ENCODE measurements around the gene WWC2. TPM values are rescaled to one million over a fixed set of nuclear protein-coding genes. Genes with fewer than 3 reads are reported as not detected.

WWC2 gene
- total RNA-seq (10 to 100 TPM; 28.3 to 43.0 (median 32.7) TPM), polyA plus RNA-seq (10 to 100 TPM in 1 of 2 donors, 1 to 10 TPM in 1; 9.4 to 18.8 TPM)
- long read RNA-seq, donor 1, full-length matches to known transcripts = 2 of 11 reads
- long read RNA-seq, donor 1, partial matches to known transcripts = 3 of 11 reads
- long read RNA-seq, donor 1, other reads (novel, unspliced or antisense) = 6 of 11 reads
- long read RNA-seq, donor 2, full-length matches to known transcripts = 1 of 1 reads
- long read RNA-seq, donor 2, partial matches to known transcripts = 0 of 1 reads
- long read RNA-seq, donor 2, other reads (novel, unspliced or antisense) = 0 of 1 reads
- long read RNA-seq, donor 3, full-length matches to known transcripts = 27 of 40 reads
- long read RNA-seq, donor 3, partial matches to known transcripts = 6 of 40 reads
- long read RNA-seq, donor 3, other reads (novel, unspliced or antisense) = 7 of 40 reads

- Histone ChIP-seq H3K27me3 (no peaks in the 10 kb centered on the region), H3K4me1 (ENCODE audit: insufficient read depth) (peaks cover 4% of the 10 kb centered on the region), H3K9me3 (no peaks in the 10 kb centered on the region), H3K36me3 (no peaks in the 10 kb centered on the region), H3K27ac (peak within 1 kb of the TSS; percentile 62 to 93), H3K4me3 (peak within 1 kb of the TSS; percentile 59)
- intact Hi-C loops (cut with DNase I) = loop anchor here in 1 of 4 donors (10.0 kb wide), 1 partner anchor 184 kb away; the partner anchor contains the start of gene DCTD
- TF ChIP-seq, protein P1, sequence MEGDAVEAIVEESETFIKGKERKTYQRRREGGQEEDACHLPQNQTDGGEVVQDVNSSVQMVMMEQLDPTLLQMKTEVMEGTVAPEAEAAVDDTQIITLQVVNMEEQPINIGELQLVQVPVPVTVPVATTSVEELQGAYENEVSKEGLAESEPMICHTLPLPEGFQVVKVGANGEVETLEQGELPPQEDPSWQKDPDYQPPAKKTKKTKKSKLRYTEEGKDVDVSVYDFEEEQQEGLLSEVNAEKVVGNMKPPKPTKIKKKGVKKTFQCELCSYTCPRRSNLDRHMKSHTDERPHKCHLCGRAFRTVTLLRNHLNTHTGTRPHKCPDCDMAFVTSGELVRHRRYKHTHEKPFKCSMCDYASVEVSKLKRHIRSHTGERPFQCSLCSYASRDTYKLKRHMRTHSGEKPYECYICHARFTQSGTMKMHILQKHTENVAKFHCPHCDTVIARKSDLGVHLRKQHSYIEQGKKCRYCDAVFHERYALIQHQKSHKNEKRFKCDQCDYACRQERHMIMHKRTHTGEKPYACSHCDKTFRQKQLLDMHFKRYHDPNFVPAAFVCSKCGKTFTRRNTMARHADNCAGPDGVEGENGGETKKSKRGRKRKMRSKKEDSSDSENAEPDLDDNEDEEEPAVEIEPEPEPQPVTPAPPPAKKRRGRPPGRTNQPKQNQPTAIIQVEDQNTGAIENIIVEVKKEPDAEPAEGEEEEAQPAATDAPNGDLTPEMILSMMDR (IDR thresholded peaks at IDR 0.05) = peak in 2 of 3 donors; percentile 43 to 44
- TF ChIP-seq POLR2A (IDR thresholded peaks at IDR 0.05) = peak; percentile 78
- no peak for TF ChIP-seq EP300 (IDR thresholded peaks at IDR 0.05)
- peak; percentile 86 to 93 (median 87) for DNase-seq
- 0 to 1% (median 0%) methylated on average over 60 to 101 of the region's 102 CpGs for WGBS, 3 donors
These were observed at the start of gene WWC2 for GRCh38 chr4:183098723-183099536. WWC2 (plus strand) TSS chr4:183099257; CDS start chr4:183099492, 235 bp downstream.

GRCh38 chr4:183053681-183054080 lies 45.4 kb upstream of the WWC2 start:
- Histone ChIP-seq H3K4me1 (ENCODE audit: insufficient read depth) (no peaks in the 10 kb centered on the region), H3K36me3 (no peaks in the 10 kb centered on the region), H3K27me3 (no peaks in the 10 kb centered on the region), H3K27ac (no peak overlapping the region), H3K9me3 (no peaks in the 10 kb centered on the region), H3K4me3 (no peak overlapping the region)
- WGBS, 3 donors = 39 to 65% (median 64%) methylated on average over 1 of the region's 1 CpG
- DNase-seq = no peak
- intact Hi-C loops (cut with DNase I) = no loop called here
- TF ChIP-seq EP300 (IDR thresholded peaks at IDR 0.05) (no peak), POLR2A (IDR thresholded peaks at IDR 0.05) (no peak)
- TF ChIP-seq, protein P1 (IDR thresholded peaks at IDR 0.05) = no peak

GRCh38 chr4:183057255-183057654 lies 41.8 kb upstream of the WWC2 start:
- no peaks in the 10 kb centered on the region for H3K27me3 ChIP-seq
- H3K4me1 ChIP-seq (ENCODE audit: insufficient read depth) = no peaks in the 10 kb centered on the region
- 34 to 39% (median 37%) methylated on average over 6 of the region's 6 CpGs for WGBS, 3 donors
- H3K9me3 ChIP-seq = no peaks in the 10 kb centered on the region
- no peak overlapping the region for H3K4me3 ChIP-seq
- no peak for DNase-seq
- H3K36me3 ChIP-seq = no peaks in the 10 kb centered on the region
- intact Hi-C loops (cut with DNase I) = no loop called here
- no peak overlapping the region for H3K27ac ChIP-seq
- TF ChIP-seq, protein P1 (IDR thresholded peaks at IDR 0.05) = no peak
- TF ChIP-seq EP300 (IDR thresholded peaks at IDR 0.05) = no peak

GRCh38 chr4:183059797-183060196 lies 39.3 kb upstream of the WWC2 start:
- H3K9me3 ChIP-seq = no peaks in the 10 kb centered on the region
- WGBS, 3 donors = 83 to 97% (median 89%) methylated on average over 1 of the region's 1 CpG
- no peaks in the 10 kb centered on the region for H3K36me3 ChIP-seq
- H3K27me3 ChIP-seq = no peaks in the 10 kb centered on the region
- TF ChIP-seq, protein P1 (IDR thresholded peaks at IDR 0.05) = no peak
- TF ChIP-seq POLR2A (IDR thresholded peaks at IDR 0.05) = no peak
- no peak for TF ChIP-seq EP300 (IDR thresholded peaks at IDR 0.05)
- H3K4me1 ChIP-seq (ENCODE audit: insufficient read depth) = peaks cover 6% of the 10 kb centered on the region
- DNase-seq = no peak
- H3K27ac ChIP-seq = no peak overlapping the region
- no peak overlapping the region for H3K4me3 ChIP-seq
- intact Hi-C loops (cut with DNase I) = no loop called here
